GM23338 (cell line): ENCODE results near the gene ZFYVE28. TPM values are rescaled to one million over a fixed set of nuclear protein-coding genes. Genes with fewer than 3 reads are reported as not detected.

Source experiments
- ATAC-seq: fragments of 200-7000 bp; cut with Tn5 transposase; 3 replicates; pipeline ENCODE4 v1.9.1; 2020
- DNase-seq: peaks from one replicate; pipeline ENCODE4 v3.0.0-alpha.2; 2015; ENCODE audit warnings: low spot score
- H2AFZ ChIP-seq: fragments of 200-600 bp; sonication (generic); 2 replicates; pipeline ENCODE4 v1.8.0; 2016; ENCODE audit warnings: antibody characterized with exemption, mild to moderate bottlenecking, moderate library complexity
- H3F3A ChIP-seq: fragments of 200-600 bp; sonication (generic); replicated peaks from 2 replicates; pipeline ENCODE4 v1.8.0; 2017; ENCODE audit warnings: antibody characterized with exemption, mixed run types, low read depth
- H3K27ac ChIP-seq: fragments of 200-600 bp; sonication (generic); 2 replicates; pipeline ENCODE4 v1.6.1; 2016; ENCODE audit warnings: low read depth
- H3K27me3 ChIP-seq: fragments of 200-600 bp; sonication (generic); 2 replicates; pipeline ENCODE4 v1.8.0; 2016; ENCODE audit warnings: mild to moderate bottlenecking, mixed run types, moderate library complexity; ENCODE audit not compliant: insufficient read depth
- H3K36me3 ChIP-seq: fragments of 200-600 bp; sonication (generic); 2 replicates; pipeline ENCODE4 v1.8.0; 2016; ENCODE audit warnings: mild to moderate bottlenecking; ENCODE audit not compliant: insufficient read depth
- H3K4me1 ChIP-seq: fragments of 200-600 bp; sonication (generic); 2 replicates; pipeline ENCODE4 v1.8.0; 2016; ENCODE audit warnings: mild to moderate bottlenecking, moderate library complexity; ENCODE audit not compliant: insufficient read depth
- H3K4me2 ChIP-seq: fragments of 200-600 bp; sonication (generic); 2 replicates; pipeline ENCODE4 v1.7.1; 2017; ENCODE audit warnings: mixed run types
- H3K4me3 ChIP-seq: fragments of 200-600 bp; sonication (generic); 2 replicates; pipeline ENCODE4 v1.6.1; 2016; ENCODE audit warnings: mixed run types
- H3K79me2 ChIP-seq: fragments of 200-600 bp; sonication (generic); replicated peaks from 2 replicates; pipeline ENCODE4 v1.8.0; 2017; ENCODE audit warnings: mild to moderate bottlenecking; ENCODE audit not compliant: insufficient read depth
- H3K9me2 ChIP-seq: fragments of 200-600 bp; sonication (generic); 2 replicates; pipeline ENCODE4 v1.8.0; 2017; ENCODE audit not compliant: insufficient read depth
- H4K20me1 ChIP-seq: fragments of 200-600 bp; sonication (generic); replicated peaks from 2 replicates; pipeline ENCODE4 v1.8.0; 2017; ENCODE audit warnings: mild to moderate bottlenecking; ENCODE audit not compliant: insufficient read depth
- H3K27ac Mint-ChIP-seq: 2 replicates; pipeline ENCODE4 v1.8.0; 2020; ENCODE audit warnings: inconsistent platforms, mild to moderate bottlenecking, moderate library complexity, mixed read lengths
- H3K27me3 Mint-ChIP-seq: 3 replicates; pipeline ENCODE4 v1.8.0; 2022; ENCODE audit warnings: low read depth, mild to moderate bottlenecking, moderate library complexity, mixed read lengths, inconsistent platforms; ENCODE audit not compliant: insufficient read depth, poor library complexity
- H3K36me3 Mint-ChIP-seq: 3 replicates; pipeline ENCODE4 v1.8.0; 2021; ENCODE audit warnings: low read depth, mild to moderate bottlenecking, inconsistent platforms, moderate library complexity, mixed read lengths
- H3K4me1 Mint-ChIP-seq: 3 replicates; pipeline ENCODE4 v1.8.0; 2020; ENCODE audit warnings: mild to moderate bottlenecking, inconsistent platforms, mixed read lengths
- H3K4me3 Mint-ChIP-seq: 3 replicates; pipeline ENCODE4 v1.8.0; 2021; ENCODE audit warnings: moderate library complexity, mild to moderate bottlenecking, inconsistent platforms, mixed read lengths
- H3K9me3 Mint-ChIP-seq: 3 replicates; pipeline ENCODE4 v1.8.0; 2020; ENCODE audit warnings: moderate library complexity, mild to moderate bottlenecking, inconsistent platforms, mixed read lengths
- CREB1 ChIP-seq: fragments of 250-450 bp; sonication (Bioruptor Pico); IDR thresholded peaks from 2 replicates; pipeline ENCODE4 v1.5.0; 2020; ENCODE audit warnings: low read depth, mild to moderate bottlenecking, moderate library complexity
- EZH2 ChIP-seq: fragments of 200-600 bp; sonication (generic); IDR thresholded peaks from one replicate; pipeline ENCODE4 v1.8.0; 2017; ENCODE audit warnings: antibody characterized with exemption, mild to moderate bottlenecking, low read depth; ENCODE audit not compliant: unreplicated experiment
- EZH2phosphoT487 ChIP-seq: fragments of 200-600 bp; sonication (generic); IDR thresholded peaks from one replicate; pipeline ENCODE4 v1.8.1; 2018; ENCODE audit warnings: antibody characterized with exemption; ENCODE audit not compliant: unreplicated experiment
- NANOG ChIP-seq: IDR thresholded peaks from 2 replicates; pipeline ENCODE4 v1.6.1; 2016; ENCODE audit warnings: antibody characterized with exemption, borderline replicate concordance
- POLR2AphosphoS5 ChIP-seq: IDR thresholded peaks from 2 replicates; pipeline ENCODE4 v1.6.1; 2016; ENCODE audit warnings: antibody characterized with exemption, low read depth
- STAT1 ChIP-seq: IDR thresholded peaks from one replicate; pipeline ENCODE4 v1.6.1; 2016; ENCODE audit warnings: antibody characterized with exemption; ENCODE audit not compliant: unreplicated experiment
- ZNF114 ChIP-seq: fragments of 250-450 bp; sonication (Bioruptor Pico); IDR thresholded peaks from 2 replicates; pipeline ENCODE4 v1.5.0; 2020; ENCODE audit warnings: mild to moderate bottlenecking, moderate library complexity
- ZNF331 ChIP-seq: fragments of 250-450 bp; sonication (Bioruptor Pico); IDR thresholded peaks from 2 replicates; pipeline ENCODE4 v1.5.0; 2020; ENCODE audit warnings: low read depth, mild to moderate bottlenecking, moderate library complexity
- polyA plus RNA-seq: library from polyadenylated mRNA; unstranded; fragments of >200 nt; fragmentation: Nextera tagmentation; extraction: Ambion mirVana; gene quantifications from 2 replicates; pipeline ENCODE4 v1.2.1, GENCODE V29; 2016
- total RNA-seq: library from RNA; depleted of rRNA; stranded (reverse); fragments of >200 nt; shearing (Covaris generic); gene quantifications from 2 replicates; pipeline ENCODE4 v1.2.3, GENCODE V29; 2014
- TF ChIP-seq, protein P1 (sequence below): IDR thresholded peaks from 2 replicates; pipeline ENCODE4 v1.6.1; 2016; ENCODE audit warnings: antibody characterized with exemption
- TF ChIP-seq, protein P2 (sequence below), 2 experiments: fragments of 200-600 bp in 1 of 2; sonication (generic) in 1 of 2; conservative IDR thresholded peaks; 2 replicates each; pipeline versions ENCODE4 v1.5.1 to v1.6.1; 2016 to 2017; ENCODE audit warnings: antibody characterized with exemption in 2 of 2, low read depth in 2 of 2, mild to moderate bottlenecking in 2 of 2, moderate library complexity in 1 of 2
- TF ChIP-seq, protein P3 (sequence below): IDR thresholded peaks from one replicate; pipeline ENCODE4 v1.6.1; 2018; ENCODE audit warnings: antibody characterized with exemption; ENCODE audit not compliant: unreplicated experiment

Gene ZFYVE28
- total and polyA plus RNA-seq, 2 experiments from 2014 or later = 2.6 to 4.6 TPM

DNA sequence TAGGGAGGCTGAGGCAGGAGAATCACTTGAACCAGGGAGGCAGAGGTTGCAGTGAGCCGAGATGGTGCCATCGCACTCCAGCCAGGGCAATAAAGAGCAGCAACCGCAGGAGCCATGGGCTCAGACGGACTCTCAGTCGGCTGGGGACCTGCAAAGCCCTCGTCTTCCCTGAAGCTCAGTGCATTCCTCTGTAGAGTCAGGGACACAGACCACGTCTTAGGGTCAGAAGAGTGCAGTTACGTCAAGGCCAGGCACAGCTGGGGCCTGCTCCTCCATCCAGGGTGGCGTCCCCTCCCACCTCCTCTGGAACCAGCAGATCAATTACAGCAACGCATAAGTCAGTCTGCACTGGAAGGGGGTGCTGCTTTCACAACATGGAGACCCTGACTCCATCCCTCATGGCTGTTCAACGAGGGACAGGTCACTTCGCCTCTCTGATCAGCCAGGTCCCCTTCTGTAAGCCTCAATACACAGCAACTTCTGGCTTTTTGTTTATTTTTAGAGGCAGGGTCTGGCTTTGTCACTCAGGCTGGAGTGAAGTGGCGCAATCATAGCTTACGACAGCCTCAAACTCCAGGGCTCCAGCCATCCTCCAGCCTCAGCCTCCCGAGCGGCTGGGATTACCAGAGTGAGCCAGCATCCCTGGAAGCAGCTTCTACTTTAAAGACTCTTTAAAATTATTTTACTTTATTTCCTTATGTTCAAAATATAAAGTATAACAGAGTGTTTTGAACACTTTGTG, 76.4 kb downstream of the ZFYVE28 start (continued):
- TF ChIP-seq CREB1 (CRISPR knock-in tag) (no peak), POLR2AphosphoS5 (no peak), NANOG (no peak), ZNF114 (CRISPR knock-in tag) (no peak)
- TF ChIP-seq, protein P1, sequence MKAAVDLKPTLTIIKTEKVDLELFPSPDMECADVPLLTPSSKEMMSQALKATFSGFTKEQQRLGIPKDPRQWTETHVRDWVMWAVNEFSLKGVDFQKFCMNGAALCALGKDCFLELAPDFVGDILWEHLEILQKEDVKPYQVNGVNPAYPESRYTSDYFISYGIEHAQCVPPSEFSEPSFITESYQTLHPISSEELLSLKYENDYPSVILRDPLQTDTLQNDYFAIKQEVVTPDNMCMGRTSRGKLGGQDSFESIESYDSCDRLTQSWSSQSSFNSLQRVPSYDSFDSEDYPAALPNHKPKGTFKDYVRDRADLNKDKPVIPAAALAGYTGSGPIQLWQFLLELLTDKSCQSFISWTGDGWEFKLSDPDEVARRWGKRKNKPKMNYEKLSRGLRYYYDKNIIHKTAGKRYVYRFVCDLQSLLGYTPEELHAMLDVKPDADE = no peak

DNA sequence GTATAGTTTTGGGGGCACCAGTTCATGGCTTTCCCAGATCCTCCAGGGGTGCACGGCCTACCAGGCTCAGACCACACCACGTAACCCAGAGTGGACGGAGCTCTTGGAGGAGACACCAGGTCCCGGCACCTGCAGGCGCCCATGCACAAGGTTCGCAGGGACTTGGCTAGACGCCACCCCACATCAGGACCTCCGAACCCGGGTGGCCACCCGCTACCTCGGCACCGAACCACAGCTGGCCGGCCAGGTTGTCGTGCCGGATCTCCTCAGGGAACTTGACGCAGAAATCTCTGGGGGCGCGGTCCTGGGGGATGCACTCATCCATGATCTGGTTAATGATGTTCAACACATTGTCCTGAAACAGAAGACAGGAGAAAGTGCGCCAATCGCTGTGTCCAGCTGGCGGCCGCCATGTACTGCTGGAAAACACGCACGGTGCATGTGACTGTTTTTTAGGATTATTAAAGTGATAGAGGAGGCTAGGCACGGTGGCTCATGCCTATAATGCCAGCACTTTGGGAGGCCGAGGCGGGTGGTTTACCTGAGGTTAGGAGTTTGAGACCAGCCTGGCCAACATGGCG, 77.1 kb downstream of the ZFYVE28 start:
- H3K9me2 ChIP-seq = no peaks in the 10 kb centered on the region
- ATAC-seq (no peak), DNase-seq (no peak)
- peaks cover 12% of the 10 kb centered on the region for H3K4me1 Mint-ChIP-seq
- no peaks in the 10 kb centered on the region for H3K79me2 ChIP-seq
- no peak overlapping the region for H2AFZ ChIP-seq
- H3F3A ChIP-seq = no peaks in the 10 kb centered on the region
- no peak overlapping the region for H3K4me3 ChIP-seq
- no peak overlapping the region for H3K4me2 ChIP-seq
- no peaks in the 10 kb centered on the region; the same call in 2 of the 3 replicates for H3K36me3 Mint-ChIP-seq
- H3K4me1 ChIP-seq = no peaks in the 10 kb centered on the region
- H3K27me3 Mint-ChIP-seq = peaks cover 3% of the 10 kb centered on the region
- H4K20me1 ChIP-seq = no peaks in the 10 kb centered on the region
- H3K27me3 ChIP-seq = no peaks in the 10 kb centered on the region
- no peaks in the 10 kb centered on the region; the same call in 2 of the 3 replicates for H3K9me3 Mint-ChIP-seq
- no peak overlapping the region for H3K27ac Mint-ChIP-seq
- no peak overlapping the region for H3K27ac ChIP-seq
- no peaks in the 10 kb centered on the region for H3K36me3 ChIP-seq
- no peak overlapping the region for H3K4me3 Mint-ChIP-seq
- TF ChIP-seq CREB1 (CRISPR knock-in tag) (no peak), EZH2 (no peak), NANOG (no peak), STAT1 (no peak), EZH2phosphoT487 (no peak), ZNF331 (CRISPR knock-in tag) (no peak)
- TF ChIP-seq, protein P1 = no peak
- TF ChIP-seq, protein P2, sequence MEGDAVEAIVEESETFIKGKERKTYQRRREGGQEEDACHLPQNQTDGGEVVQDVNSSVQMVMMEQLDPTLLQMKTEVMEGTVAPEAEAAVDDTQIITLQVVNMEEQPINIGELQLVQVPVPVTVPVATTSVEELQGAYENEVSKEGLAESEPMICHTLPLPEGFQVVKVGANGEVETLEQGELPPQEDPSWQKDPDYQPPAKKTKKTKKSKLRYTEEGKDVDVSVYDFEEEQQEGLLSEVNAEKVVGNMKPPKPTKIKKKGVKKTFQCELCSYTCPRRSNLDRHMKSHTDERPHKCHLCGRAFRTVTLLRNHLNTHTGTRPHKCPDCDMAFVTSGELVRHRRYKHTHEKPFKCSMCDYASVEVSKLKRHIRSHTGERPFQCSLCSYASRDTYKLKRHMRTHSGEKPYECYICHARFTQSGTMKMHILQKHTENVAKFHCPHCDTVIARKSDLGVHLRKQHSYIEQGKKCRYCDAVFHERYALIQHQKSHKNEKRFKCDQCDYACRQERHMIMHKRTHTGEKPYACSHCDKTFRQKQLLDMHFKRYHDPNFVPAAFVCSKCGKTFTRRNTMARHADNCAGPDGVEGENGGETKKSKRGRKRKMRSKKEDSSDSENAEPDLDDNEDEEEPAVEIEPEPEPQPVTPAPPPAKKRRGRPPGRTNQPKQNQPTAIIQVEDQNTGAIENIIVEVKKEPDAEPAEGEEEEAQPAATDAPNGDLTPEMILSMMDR (conservative IDR thresholded peaks at IDR 0.05; ENCODE audit: low read depth in 2 of 2) = no peak
- TF ChIP-seq, protein P3, sequence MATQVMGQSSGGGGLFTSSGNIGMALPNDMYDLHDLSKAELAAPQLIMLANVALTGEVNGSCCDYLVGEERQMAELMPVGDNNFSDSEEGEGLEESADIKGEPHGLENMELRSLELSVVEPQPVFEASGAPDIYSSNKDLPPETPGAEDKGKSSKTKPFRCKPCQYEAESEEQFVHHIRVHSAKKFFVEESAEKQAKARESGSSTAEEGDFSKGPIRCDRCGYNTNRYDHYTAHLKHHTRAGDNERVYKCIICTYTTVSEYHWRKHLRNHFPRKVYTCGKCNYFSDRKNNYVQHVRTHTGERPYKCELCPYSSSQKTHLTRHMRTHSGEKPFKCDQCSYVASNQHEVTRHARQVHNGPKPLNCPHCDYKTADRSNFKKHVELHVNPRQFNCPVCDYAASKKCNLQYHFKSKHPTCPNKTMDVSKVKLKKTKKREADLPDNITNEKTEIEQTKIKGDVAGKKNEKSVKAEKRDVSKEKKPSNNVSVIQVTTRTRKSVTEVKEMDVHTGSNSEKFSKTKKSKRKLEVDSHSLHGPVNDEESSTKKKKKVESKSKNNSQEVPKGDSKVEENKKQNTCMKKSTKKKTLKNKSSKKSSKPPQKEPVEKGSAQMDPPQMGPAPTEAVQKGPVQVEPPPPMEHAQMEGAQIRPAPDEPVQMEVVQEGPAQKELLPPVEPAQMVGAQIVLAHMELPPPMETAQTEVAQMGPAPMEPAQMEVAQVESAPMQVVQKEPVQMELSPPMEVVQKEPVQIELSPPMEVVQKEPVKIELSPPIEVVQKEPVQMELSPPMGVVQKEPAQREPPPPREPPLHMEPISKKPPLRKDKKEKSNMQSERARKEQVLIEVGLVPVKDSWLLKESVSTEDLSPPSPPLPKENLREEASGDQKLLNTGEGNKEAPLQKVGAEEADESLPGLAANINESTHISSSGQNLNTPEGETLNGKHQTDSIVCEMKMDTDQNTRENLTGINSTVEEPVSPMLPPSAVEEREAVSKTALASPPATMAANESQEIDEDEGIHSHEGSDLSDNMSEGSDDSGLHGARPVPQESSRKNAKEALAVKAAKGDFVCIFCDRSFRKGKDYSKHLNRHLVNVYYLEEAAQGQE = no peak
